Erythroblast (primary cell): Measurements from ENCODE around the gene CD82.

ENCODE experiments used
- GATA1 ChIP-seq: IDR thresholded peaks from 2 replicates; pipeline ENCODE4 v1.6.1; 2011; ENCODE audit warnings: low read depth, mild to moderate bottlenecking, control low read depth, low read length, moderate library complexity
- POLR2A ChIP-seq: IDR thresholded peaks from 2 replicates; pipeline ENCODE4 v1.6.1; 2011; ENCODE audit warnings: mild to moderate bottlenecking, low read length

DNA sequence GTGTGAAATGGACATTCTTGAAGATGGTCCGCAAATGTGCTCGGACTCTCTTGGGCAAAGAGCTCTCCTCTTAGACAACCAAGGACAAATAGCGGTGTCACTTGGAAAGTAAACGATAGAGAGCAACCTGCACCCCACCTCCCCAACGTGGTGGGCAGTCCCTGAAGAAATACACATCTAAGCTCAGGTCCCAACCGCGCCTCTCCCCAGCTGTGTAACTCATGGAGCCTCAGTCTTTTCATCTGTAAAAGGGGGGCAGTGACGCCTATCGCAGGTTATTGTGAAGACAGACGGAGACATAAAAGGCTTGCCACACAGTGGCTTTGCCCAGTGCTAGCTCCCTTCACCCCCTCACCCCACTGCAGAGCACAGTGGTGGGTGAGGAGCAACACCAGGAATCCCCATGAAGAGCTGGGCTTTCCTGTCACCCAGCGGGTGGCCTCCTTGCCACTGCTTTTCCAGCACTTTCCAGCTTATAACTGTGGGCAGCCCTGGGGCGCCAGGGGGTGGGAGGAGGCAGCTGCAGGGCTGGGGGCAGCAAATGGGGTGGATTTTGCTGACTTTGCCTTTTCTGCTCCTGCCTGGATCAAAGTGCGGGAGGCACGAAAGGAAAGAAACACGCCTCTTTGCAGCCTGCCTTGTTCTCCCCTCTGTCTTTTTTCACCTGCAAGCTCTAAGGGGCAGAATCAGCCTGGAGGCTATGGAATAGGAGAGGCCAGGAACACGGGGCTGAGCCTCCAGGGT is 87.6 kb downstream of the CD82 start:
- TF ChIP-seq POLR2A (no peak), GATA1 (no peak)
